AG09309 (cell line): ENCODE measurements around the gene KRTAP12-2.

ENCODE experiments used
- DNase-seq: peaks from one replicate; pipeline ENCODE4 v3.0.0-alpha.2; 2010; ENCODE audit warnings: low read depth
- H3K4me3 ChIP-seq: 2 replicates; pipeline ENCODE4 v1.5.1; 2011; ENCODE audit warnings: mild to moderate bottlenecking, low read depth, low read length, moderate library complexity; ENCODE audit not compliant: control insufficient read depth
- TF ChIP-seq, protein P1 (sequence below): IDR thresholded peaks from 2 replicates; pipeline ENCODE4 v1.5.1; 2011; ENCODE audit warnings: mild to moderate bottlenecking, low read depth, low read length, inconsistent platforms; ENCODE audit not compliant: insufficient read depth, control insufficient read depth; ENCODE audit errors: missing control alignments

Gene KRTAP12-2

DNA sequence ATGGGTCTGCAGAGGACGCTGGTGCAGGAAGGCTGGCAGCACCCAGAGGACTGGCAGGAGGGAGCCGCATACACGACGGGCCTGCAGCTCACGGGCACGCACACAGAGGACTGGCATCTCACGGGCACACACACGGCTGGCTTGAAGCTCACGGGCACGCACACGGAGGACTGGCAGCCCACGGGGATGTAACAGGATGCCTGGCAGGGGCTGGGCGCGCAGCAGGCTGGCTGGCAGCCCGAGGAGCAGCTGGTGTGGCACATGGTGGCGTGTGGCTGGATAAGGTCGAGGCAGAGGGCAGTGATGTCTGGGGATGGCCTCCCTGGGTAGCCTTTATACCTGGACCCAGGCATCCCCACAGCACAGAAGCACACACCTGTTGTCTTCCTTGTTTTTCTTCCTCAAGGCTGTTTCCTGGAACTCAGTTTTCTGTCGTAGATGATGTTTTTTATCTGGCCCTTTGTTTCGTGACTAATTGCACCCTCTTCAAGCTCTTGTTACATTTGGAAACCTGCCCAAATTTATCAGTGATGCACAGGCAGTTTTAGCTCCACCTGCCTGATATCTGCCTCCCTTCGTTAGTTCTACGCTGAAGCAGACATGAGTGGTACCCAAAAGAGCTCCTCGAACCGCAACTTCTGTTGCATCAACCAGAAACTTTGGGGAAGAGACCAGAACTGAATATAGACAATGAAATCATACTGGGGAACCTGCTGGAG lies 15.3 kb upstream of the KRTAP12-2 start, which contains the start of gene KRTAP12-1:
KRTAP12-1 (minus strand) TSS at position 303 of the 719 bp plus-strand sequence; CDS start at position 263, 40 bp downstream.
- TF ChIP-seq, protein P1, sequence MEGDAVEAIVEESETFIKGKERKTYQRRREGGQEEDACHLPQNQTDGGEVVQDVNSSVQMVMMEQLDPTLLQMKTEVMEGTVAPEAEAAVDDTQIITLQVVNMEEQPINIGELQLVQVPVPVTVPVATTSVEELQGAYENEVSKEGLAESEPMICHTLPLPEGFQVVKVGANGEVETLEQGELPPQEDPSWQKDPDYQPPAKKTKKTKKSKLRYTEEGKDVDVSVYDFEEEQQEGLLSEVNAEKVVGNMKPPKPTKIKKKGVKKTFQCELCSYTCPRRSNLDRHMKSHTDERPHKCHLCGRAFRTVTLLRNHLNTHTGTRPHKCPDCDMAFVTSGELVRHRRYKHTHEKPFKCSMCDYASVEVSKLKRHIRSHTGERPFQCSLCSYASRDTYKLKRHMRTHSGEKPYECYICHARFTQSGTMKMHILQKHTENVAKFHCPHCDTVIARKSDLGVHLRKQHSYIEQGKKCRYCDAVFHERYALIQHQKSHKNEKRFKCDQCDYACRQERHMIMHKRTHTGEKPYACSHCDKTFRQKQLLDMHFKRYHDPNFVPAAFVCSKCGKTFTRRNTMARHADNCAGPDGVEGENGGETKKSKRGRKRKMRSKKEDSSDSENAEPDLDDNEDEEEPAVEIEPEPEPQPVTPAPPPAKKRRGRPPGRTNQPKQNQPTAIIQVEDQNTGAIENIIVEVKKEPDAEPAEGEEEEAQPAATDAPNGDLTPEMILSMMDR: no peak
- no peak within 1 kb of the TSS for H3K4me3 ChIP-seq
- no peak for DNase-seq

DNA sequence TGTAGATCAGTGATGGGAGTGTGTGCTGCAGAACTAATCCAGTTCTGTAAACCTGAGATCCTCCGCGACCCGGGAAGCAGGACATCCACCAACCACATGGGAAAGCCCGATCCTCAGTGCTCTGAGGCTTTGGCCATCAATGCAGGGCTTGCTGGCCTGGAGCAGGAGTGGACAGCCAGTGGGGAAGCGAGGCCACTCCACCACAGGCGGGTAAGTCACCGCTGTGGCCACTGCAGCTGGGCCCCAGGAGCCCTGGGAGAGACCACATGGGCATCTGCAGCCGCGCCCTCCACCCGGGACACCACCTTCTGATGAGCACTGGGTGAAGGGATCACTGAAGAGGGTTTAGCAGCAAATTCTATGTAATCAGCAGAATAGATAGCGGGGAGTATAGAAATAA lies 14.4 kb upstream of the KRTAP12-2 start:
- TF ChIP-seq, protein P1: no peak
- H3K4me3 ChIP-seq: no peak overlapping the region
- DNase-seq: no peak

DNA sequence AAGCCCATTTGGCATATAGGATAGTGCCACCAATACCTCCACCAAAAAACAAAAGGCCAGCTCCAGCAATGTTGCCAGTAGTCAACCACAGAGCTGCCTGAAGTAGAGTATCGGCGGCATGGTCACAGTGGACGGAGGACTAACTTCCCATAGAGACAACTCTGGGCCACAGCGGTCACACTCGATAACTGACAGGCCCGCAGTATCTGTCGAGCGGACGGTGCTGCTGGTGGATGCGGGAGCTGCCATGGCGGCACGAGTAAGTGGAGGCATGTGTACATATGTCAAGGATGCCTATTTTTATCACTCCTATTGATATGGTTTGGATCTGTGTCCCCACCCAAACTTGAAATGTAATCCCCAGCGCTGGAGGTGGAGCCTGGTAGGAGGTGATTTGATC lies 11.2 kb upstream of the KRTAP12-2 start:
- DNase-seq: no peak
- H3K4me3 ChIP-seq: no peak overlapping the region
- TF ChIP-seq, protein P1: no peak

DNA sequence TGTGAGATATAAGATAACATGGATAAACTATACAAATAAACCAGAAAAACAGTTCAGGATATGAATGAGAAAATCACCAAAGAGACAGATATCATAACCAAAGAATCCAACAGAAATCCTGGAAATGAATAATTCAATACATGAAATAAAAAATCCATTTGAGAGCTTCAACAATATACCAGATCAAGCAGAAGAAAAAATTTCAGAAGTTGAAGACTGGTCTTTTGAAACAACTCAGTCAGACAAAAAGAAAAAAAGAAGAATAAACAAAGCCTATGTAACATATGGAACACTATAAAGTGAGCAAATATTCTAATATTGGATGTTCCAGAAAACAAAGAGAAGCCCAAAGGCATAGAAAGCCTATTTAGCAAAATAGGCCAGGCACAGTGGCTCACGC lies 5.2 kb upstream of the KRTAP12-2 start:
- no peak for DNase-seq
- H3K4me3 ChIP-seq: no peak overlapping the region
- TF ChIP-seq, protein P1: no peak

DNA sequence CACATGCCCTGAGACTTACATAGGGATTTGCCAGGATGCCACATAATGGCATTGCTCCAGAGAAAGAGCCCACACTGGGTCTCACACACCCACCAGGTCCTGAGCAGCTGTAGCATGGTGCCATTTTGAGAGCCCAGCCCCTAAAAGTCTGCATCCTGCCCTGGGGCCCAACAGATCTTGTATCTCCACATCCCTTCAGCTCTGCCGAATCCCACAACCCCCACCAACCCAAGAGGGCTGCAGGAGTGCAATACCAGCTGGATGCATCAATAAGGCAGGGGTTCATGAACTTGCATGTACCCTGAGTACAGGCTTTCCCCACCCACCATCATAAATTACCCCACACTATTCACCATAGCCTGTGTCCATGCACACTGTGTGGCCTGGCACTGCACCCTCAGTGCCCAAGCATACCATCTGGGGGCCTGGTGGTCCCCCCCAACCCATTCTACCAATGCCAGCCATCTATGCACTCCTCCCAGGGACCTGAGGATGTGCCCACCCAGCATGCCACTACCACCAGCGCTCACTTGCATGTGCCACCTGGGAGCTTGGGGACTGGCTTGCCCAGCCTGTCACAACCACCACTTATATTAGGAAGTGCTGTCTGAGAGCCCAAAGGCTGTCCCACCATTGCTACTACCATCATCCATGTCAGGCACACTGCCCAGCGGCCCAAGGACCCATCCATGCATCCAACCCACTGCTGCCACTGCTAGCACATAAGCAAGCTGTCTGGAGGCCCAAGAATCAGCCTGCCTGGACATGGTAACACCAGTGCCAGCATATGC lies 4.1 kb upstream of the KRTAP12-2 start:
- DNase-seq: no peak

DNA sequence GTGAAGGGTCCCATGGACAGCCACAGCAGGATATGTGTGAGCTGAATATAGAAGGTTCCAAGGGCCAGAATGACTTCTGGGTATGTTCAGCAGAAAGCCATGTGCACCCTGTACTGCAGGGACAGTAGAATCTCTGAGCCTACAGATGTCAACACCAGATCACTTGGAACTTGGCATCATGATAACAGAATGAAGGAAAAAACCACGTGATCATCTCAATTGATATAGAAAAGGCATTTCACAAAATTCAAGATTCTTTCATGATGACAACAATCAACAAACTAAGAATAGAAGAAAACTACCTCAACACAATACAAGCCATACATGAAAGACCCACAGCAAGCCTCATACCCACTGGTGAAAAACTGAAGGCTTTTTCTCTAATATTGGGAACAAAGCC lies 885 bp upstream of the KRTAP12-2 start:
- no peak for DNase-seq
- TF ChIP-seq, protein P1: no peak
- no peak overlapping the region for H3K4me3 ChIP-seq

More for the DNA sequence above, 4.1 kb upstream of the KRTAP12-2 start:
- H3K4me3 ChIP-seq: no peak overlapping the region
- TF ChIP-seq, protein P1: no peak
